CD4-positive, alpha-beta T cell treated with Interleukin-17A for 4 hours (primary cell): Measurements from ENCODE around the gene COA8.
A peak's percentile ranks its signal among the peaks of the same experiment; 100 is the strongest.

Experiments
- DNase-seq: peaks from one replicate; pipeline ENCODE4 v3.0.0-alpha.2; 2020; ENCODE audit warnings: mixed read lengths

The COA8 gene

DNA sequence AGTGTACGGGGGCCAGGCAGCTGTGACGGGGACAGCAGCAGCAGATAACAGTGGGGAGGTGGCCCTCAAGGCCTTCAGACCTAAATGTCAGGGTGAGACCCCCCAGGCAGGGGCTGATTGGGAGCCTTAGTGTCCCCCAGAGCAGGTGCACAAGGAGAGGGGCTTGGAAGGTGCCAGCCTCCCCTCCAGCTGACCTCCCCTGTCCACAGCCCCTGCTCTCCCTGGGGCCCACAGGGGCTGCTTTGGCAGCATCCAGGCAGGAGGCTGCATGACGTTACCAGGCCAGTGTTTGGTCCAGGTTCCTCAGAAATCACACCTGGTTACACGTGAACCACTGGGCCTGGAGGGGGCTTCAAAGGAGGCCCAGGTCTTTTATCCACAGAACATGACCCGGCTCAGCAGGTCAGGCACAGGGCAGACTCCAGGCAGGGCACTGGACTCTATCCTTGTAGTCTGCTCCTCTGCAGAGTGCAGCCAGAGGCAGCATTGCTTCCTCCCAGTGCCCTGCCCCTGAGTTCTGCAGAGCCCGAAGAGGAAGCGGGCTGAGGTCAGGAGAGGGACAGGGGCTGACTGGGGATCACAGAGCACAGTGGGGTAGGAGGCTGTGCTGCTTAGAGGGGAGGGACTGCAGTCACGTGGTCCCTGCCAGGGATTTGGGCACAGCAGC is 36.4 kb upstream of the COA8 start:
- no peak for DNase-seq

GRCh38 chr14:103526914-103527248 is 35.9 kb upstream of the COA8 start:
- no peak for DNase-seq

- no peak for DNase-seq
These were observed 35.2 kb upstream of the COA8 start for GRCh38 chr14:103527408-103528145.

DNA sequence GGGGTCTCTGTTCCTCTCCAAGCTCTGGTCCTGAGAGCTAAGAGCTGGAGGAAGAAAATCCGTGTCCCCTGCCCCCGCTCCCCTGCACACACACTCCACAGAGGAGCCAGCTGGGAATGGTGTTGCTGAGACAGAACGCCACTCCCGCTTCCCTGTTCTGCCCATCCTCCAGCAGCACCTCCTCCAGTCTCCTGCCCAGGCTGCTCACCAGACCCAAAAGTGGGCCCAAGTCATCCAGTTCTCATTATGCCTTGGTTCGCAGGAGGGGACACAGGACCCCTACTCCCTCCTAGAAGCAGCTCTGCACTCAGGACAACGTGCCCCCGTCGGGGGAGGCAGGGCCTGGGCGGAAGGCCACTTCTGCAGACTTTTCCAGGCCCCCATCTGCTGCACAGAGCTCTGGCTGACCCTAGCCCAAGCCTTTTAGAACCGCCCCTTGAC is 34.6 kb upstream of the COA8 start:
- no peak for DNase-seq

DNA sequence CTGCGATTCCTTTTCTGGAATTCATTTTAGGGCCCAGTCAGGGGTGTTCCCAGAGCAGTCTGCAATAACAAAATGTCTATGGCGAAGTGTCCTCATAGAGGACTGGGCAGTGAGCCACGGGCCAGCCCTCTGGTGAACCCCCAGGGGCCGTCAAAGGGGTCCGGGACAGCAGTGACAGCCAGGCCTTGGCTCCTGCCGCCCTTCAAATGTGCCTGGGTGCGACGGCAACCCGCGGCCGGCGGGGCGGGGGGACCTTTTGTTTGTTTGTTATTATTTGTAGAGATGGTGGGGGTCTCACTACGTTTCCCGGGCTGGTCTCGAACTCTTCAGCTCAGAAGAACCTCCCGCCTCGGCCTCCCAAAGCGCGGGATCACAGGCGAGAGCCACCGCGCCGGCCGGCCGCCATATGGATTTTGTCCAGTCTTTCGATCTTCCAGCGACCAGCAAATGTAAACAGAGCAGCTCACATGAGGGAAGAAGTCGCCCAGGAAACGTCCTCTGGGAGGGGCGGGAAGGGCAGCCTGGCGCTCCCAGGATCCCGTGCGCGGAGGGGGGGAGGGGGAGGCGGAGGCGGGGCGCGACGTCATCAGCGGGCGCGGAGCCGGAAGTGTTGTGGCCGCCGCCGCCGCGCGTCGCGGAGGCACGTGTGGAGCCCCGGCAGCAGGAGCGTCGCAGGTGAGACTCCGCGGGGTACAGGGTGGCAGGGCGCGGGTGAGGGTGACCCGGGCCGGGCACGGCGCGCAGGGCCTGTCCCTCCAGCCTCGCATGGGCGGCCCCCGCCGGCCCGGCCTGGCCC is 34.0 kb upstream of the COA8 start, which contains the start of gene TRMT61A:
Gene TRMT61A (plus strand): TSS at position 610 of the 796 bp plus-strand sequence. CDS start 783 bp downstream, outside the sequence.
- DNase-seq = peak; percentile 90

- DNase-seq = no peak
These were observed 33.1 kb upstream of the COA8 start for GRCh38 chr14:103529383-103530365.

DNA sequence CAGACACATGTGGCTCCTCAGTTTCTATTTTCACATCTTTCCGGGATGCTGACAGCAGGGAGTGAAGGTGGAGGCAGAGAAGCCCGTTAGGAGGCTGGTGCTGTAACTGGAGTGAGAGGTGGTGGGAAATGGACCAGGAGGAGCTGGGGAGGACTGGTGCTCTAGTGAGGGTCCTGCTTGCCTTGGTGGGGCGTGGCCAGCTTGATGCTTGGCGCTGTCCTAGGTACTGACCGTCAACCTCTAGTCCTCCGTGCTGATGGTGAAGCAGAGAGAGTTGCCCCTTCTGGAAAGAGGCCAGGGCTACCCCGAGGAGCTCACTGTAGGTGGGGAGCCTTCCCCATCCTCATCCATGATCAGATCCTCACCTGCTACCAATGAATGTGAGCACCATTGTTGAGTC is 32.4 kb upstream of the COA8 start:
- peak; percentile 37 for DNase-seq

DNA sequence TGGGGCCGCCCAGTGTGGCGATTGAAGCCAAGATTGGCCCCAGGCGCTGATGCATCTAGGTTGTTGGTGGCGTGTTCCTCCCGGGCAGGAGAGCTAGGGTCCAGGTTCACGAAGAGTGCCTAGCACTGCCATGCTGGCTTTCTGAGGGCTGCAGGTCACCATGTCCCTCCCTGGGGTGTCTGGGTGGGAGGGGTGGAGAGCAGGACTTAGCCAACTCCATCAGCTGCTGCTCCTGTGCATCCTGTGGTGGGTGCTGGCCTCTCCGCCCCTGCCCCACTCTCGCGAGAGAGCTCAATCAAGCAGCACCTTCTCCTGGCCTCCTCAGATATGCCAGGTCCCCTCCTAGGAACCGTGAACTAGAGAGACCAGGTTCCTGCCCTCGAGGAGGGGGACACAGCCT is 31.9 kb upstream of the COA8 start:
- DNase-seq = no peak

- no peak for DNase-seq
These were observed 31.1 kb upstream of the COA8 start for GRCh38 chr14:103531421-103532215.

DNA sequence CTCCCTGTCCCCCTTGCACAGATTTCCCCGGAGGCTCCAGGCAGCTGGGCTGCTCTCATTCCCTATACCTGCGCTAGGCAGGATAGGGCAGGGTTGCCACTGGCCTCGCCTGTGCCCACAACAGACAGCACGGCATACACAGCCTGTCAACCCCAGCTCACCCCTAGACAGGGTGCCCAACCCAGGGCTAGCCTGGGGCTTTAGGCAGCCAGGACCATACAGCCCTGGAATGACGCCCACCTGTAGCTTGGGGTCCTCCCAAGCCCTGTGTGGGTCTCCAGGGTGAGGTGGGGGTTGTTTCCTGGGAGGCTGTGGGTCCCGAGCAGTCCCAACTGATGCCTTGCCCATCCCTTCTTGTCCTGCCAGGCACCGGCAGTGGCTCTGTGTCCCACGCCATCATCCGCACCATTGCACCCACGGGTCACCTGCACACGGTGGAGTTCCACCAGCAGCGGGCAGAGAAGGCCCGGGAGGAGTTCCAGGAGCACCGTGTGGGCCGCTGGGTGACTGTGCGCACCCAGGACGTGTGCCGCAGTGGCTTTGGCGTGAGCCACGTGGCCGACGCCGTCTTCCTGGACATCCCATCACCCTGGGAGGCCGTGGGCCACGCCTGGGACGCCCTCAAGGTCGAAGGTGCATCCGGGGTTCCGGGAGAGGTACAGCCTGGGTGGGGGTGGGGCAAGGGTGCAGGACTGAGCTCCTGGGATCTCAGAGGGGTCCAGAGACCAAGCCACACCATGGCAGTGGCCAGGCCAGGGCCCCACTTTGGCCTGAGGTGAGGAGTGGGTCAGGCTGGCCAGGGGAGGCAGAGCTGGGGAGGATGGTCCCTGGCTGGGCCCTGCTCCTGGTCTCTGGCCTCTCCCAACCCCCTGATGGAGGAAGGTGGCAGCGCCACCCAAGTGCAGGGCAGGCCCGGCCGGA is 30.3 kb upstream of the COA8 start:
- DNase-seq = no peak

DNA sequence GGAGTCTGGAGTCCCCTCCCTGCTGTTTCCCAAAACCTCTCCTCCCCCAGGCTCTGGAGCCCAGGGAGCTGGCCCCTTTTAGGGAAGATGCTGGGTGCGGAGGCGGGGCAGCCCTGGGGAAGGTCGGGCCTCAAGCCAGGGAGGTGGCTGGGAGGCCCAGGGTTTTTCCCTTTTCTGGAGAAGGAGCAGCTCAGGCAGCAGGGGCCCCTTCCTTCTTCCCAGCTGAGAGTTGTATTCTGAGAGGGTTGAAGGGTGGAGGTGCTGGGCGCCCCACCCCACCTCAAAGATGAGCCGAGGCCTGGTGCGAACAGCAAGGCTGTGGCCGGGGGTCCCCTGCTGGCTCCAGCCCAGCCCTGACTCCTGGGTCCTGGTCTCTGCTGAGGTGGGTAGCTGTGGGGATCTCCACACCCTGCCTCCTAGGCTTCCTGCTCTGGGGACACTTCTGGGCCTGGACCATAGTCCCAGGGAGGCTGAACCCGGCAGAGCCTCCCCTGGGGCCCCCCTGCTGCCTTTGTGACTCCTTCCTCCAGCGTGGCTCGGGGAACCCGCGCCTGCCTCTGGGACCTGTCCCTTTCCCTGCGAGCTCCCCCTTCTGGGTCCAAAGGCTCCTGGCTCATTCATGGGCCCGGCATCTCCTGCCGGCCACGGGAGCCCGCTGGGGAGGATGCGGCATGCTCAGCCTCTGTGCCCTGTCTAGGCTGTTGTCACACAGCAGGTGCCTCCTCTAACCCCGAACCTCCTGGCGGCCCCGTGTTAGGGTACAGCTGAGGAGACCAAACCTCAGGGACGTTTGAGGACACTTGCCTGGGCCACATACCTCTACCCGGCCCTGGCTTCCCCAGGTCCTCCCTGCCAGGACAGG is 29.4 kb upstream of the COA8 start:
- no peak for DNase-seq

GRCh38 chr14:103533999-103534575 is 28.7 kb upstream of the COA8 start:
- no peak for DNase-seq

DNA sequence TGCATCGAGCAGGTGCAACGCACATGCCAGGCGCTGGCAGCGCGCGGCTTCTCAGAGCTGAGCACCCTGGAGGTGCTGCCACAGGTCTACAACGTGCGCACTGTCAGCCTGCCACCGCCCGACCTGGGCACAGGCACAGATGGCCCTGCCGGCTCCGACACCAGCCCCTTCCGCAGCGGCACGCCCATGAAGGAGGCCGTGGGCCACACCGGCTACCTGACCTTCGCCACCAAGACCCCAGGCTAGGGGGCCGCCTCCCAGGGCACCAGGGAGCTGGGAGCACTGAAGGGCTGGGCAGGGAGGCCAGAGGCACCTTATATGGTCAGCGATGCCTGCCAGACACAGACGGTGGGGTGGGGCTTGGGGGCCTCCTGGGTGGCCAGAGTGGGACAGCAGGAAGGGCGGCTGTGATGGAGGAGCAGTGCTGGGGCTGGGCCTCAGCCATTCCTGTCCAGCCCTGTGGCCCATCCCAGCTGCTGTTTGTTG is 28.1 kb upstream of the COA8 start:
- no peak for DNase-seq

DNA sequence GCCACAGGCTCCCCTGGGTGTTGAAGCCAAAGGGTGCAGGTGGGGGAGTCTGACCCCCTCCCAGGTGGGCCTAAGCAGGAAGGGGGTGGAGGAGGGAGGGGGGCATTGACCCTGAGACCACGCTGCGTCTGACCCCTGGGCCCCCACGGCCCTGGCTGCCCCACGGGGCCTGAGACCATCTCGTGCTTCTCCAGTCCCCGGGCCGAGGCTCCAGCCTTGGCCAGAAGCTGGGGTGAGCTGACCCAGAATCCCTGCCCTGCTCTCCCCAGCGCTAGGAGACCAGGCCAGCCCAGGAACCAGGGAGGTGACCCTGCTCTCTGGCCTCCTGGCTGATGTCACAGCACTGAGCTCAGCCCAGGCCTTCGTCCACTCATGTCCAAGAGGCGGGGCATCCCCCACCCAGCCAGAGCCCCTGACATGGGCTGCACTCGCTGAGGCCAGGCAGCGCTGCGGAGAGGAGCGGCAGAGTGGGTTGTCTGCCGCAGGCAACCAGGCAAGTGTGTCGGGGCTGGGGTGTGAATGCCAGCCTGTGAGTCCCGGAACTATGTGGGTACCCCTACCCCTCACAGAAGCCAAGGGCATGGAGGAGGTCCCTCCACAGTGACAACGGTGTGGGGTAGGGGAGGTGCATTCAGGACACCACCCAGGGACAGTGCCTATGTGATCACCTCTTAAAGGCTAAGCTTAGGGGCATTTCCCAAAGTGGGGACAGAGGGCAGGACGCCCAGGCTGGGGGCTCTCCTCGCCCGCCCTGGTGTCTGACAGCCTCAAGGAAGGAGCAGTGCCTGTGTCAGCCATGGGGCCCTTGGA is 27.5 kb upstream of the COA8 start:
- DNase-seq = no peak

DNA sequence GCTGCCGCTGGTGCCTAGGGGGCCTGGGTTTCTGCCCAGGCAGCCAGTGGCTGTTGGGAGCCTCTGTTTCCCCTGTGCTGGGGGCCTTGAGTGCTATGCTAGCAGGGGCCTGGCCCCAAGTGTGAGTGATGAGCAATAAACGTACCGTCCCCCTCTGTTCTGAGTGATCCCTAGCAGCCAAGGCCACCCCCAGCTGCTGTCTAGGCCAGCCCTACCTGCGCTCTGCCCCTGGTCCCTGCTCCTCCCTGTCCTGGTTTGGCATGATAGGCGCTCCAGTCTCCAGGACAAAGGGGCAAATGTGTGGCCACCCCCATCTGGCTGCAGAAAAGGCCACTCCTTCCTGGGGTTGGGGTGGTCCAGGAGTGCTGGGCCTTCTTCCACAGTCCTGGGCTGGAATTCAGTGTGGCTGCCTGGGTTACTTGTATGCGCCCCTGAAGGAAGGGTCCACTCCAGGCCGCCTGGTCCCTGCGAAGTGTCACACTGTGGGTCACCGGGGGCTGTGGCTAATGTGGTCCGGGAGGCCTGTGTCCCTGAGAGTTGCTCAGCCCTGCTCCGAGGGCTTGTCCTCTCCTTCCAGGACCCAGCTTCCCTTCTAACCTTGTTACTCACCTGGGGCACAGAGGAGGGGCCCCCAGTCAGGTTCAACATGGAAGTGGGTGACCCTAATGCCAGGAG is 26.7 kb upstream of the COA8 start:
- DNase-seq = no peak

DNA sequence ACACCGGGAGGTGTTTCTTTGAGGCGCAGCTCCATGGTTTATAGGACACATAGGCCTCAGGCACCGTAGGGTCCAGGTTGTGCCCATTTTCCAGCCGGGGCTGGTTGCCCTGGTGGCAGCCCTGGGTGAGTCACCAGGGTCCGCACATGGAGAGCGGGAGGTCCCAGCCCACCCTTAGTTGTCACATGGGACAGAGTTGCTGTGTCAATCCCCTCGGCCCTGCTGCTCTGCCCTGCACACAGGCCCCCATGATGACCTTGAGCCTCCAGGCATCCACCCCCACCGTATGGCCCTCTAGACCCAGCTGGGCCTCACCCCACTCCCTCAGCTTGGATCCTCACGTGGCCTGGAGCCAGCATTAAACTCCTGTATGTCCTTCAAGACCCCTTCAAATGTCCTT is 26.1 kb upstream of the COA8 start:
- DNase-seq = no peak
